HEK293 (cell line): ENCODE measurements around the gene ALPK3.

Source experiments
- CTCF ChIP-seq: fragments of 450-650 bp; formaldehyde crosslinking; IDR thresholded peaks from 2 replicates; pipeline ENCODE4 v1.5.1; 2016; ENCODE audit warnings: missing biosample characterization, missing genetic modification characterization
- HIC1 ChIP-seq: fragments of 450-650 bp; formaldehyde crosslinking; IDR thresholded peaks from 2 replicates; pipeline ENCODE4 v1.5.1; 2016; ENCODE audit warnings: missing biosample characterization, missing genetic modification characterization
- ZBTB17 ChIP-seq: fragments of 450-650 bp; formaldehyde crosslinking; IDR thresholded peaks from 2 replicates; pipeline ENCODE4 v1.5.1; 2016; ENCODE audit warnings: missing biosample characterization, missing genetic modification characterization
- ZBTB21 ChIP-seq: fragments of 450-650 bp; formaldehyde crosslinking; IDR thresholded peaks from 2 replicates; pipeline ENCODE4 v1.5.1; 2017; ENCODE audit warnings: missing biosample characterization, missing genetic modification characterization
- ZBTB48 ChIP-seq: fragments of 450-650 bp; formaldehyde crosslinking; IDR thresholded peaks from 2 replicates; pipeline ENCODE4 v1.5.1; 2016; ENCODE audit warnings: missing biosample characterization, missing genetic modification characterization
- ZNF394 ChIP-seq: fragments of 450-650 bp; formaldehyde crosslinking; IDR thresholded peaks from 2 replicates; pipeline ENCODE4 v1.5.1; 2016; ENCODE audit warnings: missing biosample characterization, missing genetic modification characterization, mild to moderate bottlenecking, moderate library complexity, borderline replicate concordance
- ZNF398 ChIP-seq: fragments of 450-650 bp; formaldehyde crosslinking; IDR thresholded peaks from 2 replicates; pipeline ENCODE4 v1.5.1; 2017; ENCODE audit warnings: missing biosample characterization, missing genetic modification characterization
- ZNF629 ChIP-seq: fragments of 450-650 bp; formaldehyde crosslinking; IDR thresholded peaks from 2 replicates; pipeline ENCODE4 v1.5.1; 2017; ENCODE audit warnings: missing biosample characterization, missing genetic modification characterization

GRCh38 chr15:84832448-84833040 lies 15.4 kb downstream of the ALPK3 start:
- TF ChIP-seq CTCF (no peak), ZNF629 (no peak), HIC1 (tag by site-specific recombination) (no peak), ZBTB21 (tag by site-specific recombination) (no peak), ZNF394 (tag by site-specific recombination) (no peak), ZBTB48 (tag by site-specific recombination) (no peak), ZNF398 (tag by site-specific recombination) (no peak), ZBTB17 (tag by site-specific recombination) (no peak)
